HG02588 (cell line): ENCODE measurements around the gene CHST3.
"Not testable (repeated sequence)": the region's sequence is repeated elsewhere in the genome, so short reads cannot be mapped to it uniquely, and the experiment has no call there.

Source experiments
- ATAC-seq: cut with Tn5 transposase; IDR thresholded peaks from one replicate; pipeline ENCODE4 v1.9.1; 2021; ENCODE audit warnings: mild to moderate bottlenecking, moderate library complexity; ENCODE audit not compliant: unreplicated experiment

The CHST3 gene

GRCh38 chr10:72026278-72027111, 62.3 kb downstream of the CHST3 start:
- no peak for ATAC-seq

GRCh38 chr10:72027498-72027897, 63.3 kb downstream of the CHST3 start:
- ATAC-seq, result no peak

- no peak for ATAC-seq
Measured at GRCh38 chr10:72029414-72029813, 65.2 kb downstream of the CHST3 start.

- no peak for ATAC-seq
Measured at GRCh38 chr10:72030762-72031543, 66.8 kb downstream of the CHST3 start.

- ATAC-seq, result no peak
Measured at GRCh38 chr10:72031706-72032105, 67.5 kb downstream of the CHST3 start.

GRCh38 chr10:72032409-72033162, 68.4 kb downstream of the CHST3 start:
- not testable (repeated sequence) for ATAC-seq

GRCh38 chr10:72034040-72034499, 69.9 kb downstream of the CHST3 start:
- no peak for ATAC-seq

- ATAC-seq, result no peak
Measured at GRCh38 chr10:72034761-72035160, 70.6 kb downstream of the CHST3 start.

- ATAC-seq, result no peak
Measured at GRCh38 chr10:72035252-72035887, 71.2 kb downstream of the CHST3 start.

- ATAC-seq, result no peak
Measured at GRCh38 chr10:72037266-72037665, 73.1 kb downstream of the CHST3 start.

- no peak for ATAC-seq
Measured at GRCh38 chr10:72037811-72038210, 73.6 kb downstream of the CHST3 start.

GRCh38 chr10:72038458-72039001, 74.3 kb downstream of the CHST3 start:
- no peak for ATAC-seq

- ATAC-seq, result no peak
Measured at GRCh38 chr10:72039377-72039776, 75.2 kb downstream of the CHST3 start.

GRCh38 chr10:72041491-72041890, 77.3 kb downstream of the CHST3 start:
- ATAC-seq, result no peak

GRCh38 chr10:72043016-72043834, 79.0 kb downstream of the CHST3 start:
- no peak for ATAC-seq

GRCh38 chr10:72044417-72045041, 80.3 kb downstream of the CHST3 start:
- ATAC-seq, result no peak

- no peak for ATAC-seq
Measured at GRCh38 chr10:72045586-72045985, 81.4 kb downstream of the CHST3 start.

GRCh38 chr10:72048450-72049124, 84.4 kb downstream of the CHST3 start:
- ATAC-seq, result no peak

- no peak for ATAC-seq
Measured at GRCh38 chr10:72049472-72049871, 85.3 kb downstream of the CHST3 start.
